Stimulated activated CD4-positive, alpha-beta T cell treated with anti-CD3 and anti-CD28 coated beads, Interleukin-15, amount 100 ng/mL, for 48 hours (primary cell): ENCODE data around the gene POU2F2.
A peak's percentile ranks its signal among the peaks of the same experiment; 100 is the strongest.

Source experiments
- DNase-seq, 2 donors: peaks; one replicate each; pipeline ENCODE4 v3.0.0-alpha.2; 2020; ENCODE audit warnings: low read depth in 2 of 2

POU2F2 gene

DNA sequence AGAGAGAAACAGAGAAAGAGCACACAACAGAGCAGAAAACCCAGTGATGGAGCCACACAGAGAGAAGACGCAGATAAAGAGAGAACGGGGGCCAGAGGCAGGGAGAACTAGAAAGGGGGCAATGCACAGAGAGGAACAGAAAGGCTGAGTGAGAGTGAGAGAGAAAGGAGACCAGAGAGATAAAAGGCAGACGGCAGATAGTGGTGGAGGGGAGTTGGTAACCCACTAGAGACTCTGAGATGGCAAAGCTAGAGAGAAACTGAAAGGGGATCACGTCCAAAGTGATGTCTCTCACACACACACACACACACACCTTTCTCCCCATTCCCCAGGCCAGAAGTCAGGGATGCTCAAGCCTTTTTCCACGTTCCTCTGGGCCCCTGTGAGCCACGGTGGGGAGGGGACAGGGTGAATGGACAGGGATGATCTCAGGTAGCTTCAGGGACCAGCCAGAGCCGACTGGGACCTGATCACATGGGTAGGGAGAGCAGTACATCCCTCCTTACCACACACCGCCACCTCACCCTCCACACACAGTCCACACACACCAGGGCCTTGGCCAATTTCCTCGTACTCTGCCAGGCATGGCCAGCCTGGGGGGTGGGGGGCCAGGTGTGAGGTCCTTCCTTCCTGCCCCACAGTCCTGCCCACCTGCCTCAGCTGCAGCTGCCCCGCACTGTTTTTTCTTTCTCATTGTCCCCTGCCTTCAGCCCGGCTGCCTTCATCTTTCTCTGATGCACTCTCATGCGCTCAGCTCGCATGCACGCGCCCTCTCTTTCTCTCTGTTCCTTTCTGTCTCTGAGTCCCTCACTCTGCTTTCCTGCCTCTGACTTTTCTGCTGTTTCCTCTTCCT lies 22.5 kb upstream of the POU2F2 start:
- DNase-seq, result no peak

DNA sequence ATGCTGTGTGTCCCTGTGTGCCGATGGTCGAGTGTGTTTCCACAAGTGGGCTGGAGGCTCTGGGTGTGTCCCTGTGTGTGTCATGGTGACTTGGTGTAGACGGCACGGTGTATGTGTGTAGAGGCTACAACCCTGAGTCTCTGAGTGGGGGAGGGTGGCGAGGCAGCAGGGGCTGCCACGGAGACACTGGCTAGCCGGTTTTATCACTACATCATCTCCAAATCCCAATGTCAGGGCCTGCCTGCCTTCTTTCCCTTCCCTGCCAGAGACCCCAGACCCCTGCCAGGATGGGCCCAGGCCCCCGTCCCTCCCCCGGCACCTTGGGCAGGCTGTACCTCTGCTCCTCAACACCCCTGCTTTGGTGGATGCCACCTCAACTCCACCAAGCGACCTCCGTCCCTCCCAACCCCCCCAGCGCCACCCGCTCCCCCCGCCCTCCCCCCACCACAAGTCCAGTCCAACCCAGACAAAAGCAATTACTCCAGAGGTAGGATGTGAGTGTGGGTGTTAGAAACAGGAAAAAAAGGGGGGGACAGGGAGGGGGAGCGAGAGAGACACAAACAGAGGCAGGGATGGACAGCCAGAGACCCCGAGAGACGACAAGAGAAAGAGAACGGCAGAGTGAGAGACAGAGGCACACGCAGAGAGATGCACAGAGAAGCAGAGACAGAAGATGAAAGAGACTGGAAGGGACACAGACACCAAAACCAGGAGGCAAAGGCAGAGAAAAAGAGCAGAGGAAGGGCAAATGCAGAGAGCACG lies 21.6 kb upstream of the POU2F2 start:
- no peak for DNase-seq

DNA sequence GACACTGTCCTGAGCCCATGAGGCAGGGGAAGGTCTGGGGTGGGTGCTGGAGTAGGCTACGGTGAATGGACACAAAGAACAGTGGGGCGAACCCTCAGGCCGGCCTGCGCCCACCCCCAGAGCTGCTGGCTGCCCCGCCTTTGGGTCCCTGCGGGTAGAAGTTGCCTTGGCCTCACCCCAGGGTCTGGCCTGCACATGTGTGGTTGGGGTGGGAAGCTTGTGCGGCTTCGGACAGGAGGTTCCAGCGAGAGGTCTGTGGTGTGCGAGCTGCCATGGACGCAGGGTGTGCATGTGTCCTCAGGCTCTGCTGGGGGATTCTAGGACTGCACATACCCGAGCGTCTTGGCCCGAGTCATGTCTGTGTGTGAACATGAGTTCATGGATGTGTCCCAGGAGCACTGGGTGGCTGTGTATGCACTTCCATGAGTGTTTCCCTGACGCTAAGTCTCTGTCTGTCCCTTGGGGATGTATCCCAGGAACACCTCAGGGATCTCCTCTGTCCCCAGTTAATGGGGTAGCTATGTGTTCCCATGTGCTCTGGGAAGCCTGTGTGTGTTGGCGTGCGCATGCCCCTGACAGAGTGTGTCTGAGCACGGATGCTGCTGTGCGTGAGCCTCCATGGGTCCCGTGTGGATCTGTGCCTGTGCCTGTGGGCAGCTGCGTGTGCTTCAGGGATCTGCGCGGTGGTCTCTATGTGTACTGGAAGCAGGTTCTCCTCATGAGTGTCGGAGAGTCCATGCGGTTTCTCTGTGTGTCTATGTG lies 20.8 kb upstream of the POU2F2 start:
- DNase-seq, result no peak

DNA sequence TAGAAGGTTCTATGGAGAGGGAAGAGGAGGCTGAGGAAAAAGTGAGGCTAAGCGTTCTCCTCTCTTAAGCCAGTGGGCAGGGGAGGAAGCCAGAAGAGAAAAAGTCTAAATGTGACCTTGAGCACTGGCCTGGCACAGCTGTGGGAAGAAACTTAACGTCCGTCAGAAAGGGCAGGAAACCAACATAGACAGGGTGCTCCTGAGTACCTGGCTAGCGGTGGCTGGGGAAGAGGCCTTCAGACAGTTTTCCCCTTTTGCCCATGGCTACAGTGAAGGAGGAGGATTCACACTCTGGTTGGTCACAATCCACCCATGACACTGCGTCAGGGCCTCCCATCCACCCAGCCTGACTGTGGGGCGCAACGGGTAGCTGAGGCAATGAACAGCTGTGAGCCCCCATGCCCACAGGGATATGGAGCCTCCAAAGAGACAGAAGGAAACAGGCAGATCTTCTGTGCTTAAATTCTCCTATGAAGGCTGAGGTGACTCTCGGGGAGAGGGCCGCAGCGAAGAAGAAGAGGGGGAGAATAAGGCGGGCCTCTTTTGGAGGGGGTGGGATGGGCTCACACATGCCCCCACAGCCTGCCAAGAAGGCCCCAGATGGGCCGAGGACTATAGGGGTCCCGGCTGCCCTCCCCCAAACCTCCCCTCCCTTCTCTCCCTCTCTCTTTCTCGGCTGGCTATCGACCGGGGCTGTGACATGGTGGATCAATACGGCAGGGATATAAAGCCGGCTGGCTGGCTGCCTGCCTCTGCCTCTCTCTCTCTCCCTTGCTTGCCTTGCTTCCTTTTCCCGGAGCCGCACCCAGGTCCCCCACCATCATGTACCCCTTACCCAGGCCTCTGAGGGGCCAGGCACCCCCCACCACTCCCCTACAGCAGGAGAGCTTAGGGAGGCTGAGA lies 19.8 kb upstream of the POU2F2 start:
- DNase-seq, result no peak

DNA sequence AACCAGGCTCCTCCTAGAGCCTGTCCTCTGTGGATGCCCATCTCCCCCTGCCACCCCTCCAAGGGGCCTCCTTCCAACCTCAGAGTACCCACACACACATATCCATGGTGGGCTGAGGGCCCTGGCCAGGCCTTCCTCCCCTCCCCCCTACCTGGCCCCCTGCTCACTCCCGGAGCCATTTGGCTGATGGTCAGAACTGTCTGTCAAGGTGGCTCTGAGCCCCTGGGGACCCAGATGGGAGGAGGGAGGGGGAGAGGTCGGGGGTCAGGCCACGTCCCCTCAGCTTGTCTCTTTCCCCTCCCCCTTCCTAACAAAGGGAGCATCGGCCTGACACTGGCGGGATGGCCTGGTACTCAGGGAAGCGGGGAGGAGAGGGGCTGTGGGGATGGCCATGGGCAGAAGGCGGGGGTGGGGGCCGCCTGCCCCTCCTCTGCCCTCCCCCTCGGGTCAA lies 18.7 kb upstream of the POU2F2 start:
- DNase-seq, result no peak

DNA sequence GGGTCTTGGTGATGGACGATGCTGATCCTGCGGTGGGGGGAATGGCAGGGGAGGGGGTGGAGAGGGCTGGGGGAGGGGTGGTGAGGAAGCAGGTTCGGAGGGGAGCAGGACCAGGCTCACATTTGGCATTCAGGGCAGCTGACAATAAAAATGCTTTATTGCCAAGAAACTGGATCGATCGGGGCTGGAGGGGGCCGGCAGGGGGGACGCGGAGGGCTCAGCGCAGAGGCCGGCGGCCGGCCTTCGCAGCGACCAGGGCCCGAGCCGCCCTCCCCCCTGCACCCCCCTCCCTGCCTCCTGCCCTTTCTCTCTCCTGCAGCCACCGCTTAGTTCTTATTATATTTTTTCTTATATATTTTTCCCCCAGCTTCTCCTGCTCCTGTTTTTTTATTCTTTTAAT lies 18.1 kb upstream of the POU2F2 start:
- no peak for DNase-seq

DNA sequence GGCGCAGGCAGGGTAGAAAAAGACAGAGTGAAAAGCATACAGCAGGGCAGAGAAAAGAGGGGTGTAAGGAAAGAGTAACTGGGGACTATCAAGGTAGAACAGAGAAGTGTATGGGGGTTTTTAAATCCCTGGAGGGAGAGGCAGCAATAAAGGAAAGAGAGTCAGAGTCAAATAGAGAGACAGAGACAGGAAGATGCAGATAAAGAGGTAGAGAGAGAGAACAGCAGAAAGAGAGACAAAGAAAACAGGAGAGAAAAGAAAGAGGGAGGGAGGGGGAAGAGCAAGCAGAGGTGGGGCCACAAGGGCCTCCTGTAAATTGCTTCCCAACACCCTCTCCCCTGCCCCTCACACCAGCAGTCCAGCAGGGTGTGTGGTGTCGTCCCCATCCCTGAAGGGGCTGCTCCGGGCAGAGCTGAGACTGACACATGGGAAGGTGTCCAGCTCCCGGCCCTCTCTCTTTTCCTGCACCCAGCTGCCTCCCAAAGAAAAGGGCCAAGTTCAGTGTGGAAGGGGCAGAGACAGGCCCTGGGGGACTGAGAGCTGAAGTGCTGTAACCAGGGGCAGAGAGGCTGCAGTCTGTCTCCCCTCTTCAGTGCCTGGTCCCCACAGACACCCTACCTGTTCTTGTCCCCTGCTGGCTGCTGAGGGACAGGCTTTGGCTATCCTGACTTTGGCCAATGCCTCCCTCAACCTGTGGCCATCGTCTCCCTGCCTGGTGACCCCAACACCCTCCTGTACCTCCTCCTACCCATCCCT lies 17.4 kb upstream of the POU2F2 start:
- DNase-seq, result no peak

DNA sequence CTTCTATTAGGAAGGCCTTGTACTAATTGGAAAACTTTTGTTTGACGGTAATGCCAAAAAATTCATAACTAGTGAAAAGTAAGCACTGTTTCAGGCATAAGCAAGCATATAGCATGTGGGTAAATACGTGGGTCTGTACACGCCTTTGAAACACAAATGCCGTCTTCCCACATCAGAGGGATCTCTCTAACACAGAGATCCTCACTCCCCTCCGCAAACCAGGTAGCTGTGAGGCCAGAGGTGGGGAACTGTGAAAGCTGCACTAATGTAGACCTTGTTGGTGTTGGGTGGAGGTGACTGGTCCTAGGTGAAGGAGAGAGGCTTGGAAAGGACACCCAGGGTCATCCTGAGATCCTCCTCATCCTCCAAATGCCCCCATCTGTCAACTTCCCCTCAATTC lies 16.0 kb upstream of the POU2F2 start:
- no peak for DNase-seq

DNA sequence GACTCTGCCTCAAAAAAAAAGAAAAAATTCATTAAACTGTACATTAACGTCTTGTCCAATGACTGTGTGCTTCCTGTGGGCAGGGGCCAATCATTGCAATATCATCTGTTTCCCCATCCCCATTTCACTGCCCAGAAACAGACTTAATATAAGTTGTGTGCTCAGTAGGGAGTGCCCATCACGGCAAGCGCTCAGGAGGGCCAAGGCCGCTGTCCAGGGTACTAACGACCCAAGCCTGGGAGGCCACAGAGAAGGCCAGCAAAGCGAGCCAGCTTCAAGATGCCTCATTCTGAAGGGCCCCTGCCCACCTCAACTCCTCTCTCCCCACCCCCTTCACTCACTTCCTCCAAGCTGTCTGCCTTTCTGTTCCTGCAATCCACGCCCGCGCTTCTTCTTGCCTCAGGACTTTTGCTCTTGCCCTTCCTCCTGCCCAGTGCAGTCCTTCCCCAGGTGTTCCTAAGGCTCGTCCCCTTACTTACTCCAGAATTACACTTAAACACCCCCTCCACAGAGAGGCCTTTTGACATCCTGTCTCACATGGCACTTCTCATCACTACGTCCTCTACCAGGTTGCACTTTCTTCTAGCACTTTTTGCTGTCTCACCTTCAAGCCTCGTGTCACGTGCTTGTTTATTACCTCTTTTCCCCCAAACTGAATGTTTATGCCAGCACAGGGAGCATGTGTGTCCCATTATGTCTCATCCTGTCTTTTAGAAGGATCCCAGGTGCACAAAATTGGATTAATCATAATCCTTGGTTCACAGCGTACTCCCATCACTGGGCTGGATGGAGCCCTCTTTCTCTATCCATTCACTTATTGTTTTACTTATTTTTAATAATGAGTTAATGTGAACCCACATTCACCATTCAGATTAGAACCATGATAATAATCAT lies 11.3 kb upstream of the POU2F2 start:
- no peak for DNase-seq

DNA sequence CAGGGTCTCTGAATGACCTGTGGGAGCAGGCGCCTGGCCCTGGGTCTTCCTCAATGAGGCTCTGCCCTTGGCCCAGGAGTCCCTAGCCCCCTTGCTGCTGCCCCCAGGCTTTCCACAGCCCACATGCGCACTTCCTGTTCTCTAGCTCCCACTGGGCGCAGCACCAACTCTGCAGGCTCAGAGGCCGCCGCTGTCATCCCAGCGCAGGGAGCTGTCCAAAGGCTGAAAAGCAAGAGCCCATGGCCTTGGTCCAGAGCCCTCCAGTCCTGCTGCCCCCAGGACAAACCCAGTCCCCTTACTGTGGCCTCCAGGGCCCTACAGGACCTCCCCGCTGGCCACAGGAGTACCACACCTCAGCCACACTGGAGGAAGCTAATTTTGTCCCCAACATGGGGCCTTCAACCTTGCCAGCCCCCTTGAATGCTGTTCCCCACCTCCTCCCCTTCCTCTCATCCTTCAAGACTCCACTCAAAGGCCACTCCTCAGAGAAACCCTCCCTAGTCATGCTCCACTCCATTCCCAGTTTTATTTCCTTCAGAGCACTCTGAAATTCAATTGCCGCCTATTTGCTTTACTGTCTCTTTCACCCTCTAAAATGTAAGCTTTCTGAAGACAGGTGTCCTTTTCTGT lies 8.0 kb upstream of the POU2F2 start:
- no peak for DNase-seq

DNA sequence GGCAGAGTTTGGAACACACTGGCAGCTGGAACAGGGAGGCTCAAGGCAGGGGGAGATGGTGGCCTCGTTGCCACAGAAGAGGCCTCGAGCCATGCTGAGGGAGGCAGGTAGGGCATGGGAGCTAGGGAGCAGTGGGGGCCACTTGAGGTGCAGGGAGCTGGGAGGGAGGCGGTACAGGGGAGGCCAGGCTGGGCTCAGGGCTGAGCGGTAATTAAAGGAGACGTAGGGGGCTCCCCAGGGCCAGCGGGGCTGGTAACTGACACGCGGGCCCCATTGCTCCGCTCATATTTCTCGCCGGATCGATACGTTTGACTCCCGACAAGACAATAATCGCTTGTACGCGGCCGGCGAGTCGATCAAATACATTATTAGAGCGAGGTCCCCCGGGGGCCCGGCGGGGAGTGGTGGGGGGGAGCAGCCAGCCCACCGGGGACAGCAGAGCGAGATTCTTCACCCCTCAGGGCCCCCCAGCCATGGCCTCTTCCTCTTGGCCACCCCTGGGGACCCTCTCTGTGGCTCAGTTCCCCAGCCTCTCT lies 2.4 kb upstream of the POU2F2 start:
- DNase-seq, result no peak

DNA sequence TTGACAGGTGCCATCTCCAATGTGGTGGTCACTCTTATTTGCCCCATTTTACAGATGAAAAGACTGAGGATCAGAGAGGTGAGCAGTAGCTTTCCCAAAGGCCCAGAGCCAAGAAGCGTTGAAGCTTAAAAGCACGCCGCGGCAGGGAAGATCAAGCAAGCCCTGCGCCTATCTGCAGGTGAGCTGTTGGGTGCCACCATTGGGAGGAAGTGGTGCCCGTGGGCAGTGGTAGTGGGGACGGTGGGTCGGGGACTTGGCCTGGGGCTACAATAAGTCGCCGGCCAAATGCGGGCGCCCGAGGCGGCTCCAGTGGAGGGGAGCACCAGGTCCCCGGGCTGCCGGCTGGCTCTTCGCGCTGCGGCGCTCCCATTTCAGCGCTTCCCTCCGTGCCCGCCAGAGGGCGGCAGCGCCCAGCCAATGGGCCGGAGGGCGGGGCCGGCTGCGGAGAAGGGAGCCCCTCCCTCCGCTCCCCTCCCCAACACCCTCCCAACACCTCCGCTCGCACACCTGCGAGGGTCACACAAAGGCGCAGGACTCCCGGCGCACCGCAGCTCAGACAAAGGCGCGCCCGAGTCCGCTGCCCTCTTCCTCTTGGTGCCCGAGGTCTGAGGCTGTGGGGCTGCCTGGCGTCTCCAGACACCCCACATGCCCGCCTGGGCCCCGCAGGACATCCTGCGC lies 744 bp upstream of the POU2F2 start:
- peak; percentile 58 to 79 for DNase-seq

DNA sequence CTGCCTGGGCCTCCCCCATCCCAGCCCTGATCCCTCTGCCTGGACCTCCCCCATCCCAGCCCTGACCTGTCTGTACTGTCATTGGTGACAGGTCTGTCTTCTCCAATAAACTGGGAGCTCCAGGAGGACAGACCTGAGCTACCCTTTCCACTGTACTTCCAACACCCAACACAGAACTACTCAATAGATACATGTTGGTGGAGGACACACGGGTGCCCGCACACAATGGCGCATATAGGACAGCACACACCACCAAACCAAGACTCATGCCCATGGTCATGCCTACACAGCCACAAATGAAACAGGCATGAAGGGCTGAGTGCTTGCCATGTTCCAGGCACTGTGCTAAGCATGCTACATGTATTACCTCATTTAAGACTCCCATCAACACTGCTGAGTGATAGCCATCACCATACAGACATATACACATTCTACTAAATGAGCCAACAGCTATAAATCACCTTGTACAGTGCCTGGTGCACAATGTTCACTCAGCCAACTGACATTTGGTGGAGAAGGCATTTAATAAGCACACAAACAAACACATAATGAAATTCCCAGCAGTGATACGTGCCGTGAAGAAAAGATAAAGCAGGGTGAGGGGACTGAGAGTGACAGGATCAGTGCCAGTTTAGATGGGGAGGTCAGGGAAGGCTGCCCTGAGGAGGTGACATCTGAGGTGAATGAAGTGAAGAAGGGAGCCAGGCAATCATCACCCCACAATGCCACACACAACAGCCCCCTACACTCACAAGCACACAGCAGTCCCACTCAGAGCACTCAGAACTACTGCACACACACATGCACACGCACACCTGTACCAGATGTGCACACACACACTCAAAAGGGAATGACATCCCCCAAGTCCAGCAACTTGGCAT lies 857 bp downstream of the POU2F2 start:
- DNase-seq, result no peak

DNA sequence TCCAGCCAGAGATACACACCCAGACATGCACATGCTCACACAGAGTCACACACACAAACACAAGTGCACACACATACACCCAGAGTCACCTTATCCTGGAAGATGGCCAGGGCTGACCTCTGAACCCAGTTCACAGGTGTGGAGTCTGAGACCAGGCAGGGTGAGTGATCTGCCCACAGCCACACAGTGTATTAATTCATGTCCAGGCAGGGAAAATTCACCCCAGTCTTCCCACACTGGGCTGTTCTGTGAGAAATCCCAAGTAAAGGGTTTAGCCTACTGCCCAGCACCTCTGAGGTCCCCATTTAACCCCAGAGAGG lies 2.0 kb downstream of the POU2F2 start:
- no peak for DNase-seq

DNA sequence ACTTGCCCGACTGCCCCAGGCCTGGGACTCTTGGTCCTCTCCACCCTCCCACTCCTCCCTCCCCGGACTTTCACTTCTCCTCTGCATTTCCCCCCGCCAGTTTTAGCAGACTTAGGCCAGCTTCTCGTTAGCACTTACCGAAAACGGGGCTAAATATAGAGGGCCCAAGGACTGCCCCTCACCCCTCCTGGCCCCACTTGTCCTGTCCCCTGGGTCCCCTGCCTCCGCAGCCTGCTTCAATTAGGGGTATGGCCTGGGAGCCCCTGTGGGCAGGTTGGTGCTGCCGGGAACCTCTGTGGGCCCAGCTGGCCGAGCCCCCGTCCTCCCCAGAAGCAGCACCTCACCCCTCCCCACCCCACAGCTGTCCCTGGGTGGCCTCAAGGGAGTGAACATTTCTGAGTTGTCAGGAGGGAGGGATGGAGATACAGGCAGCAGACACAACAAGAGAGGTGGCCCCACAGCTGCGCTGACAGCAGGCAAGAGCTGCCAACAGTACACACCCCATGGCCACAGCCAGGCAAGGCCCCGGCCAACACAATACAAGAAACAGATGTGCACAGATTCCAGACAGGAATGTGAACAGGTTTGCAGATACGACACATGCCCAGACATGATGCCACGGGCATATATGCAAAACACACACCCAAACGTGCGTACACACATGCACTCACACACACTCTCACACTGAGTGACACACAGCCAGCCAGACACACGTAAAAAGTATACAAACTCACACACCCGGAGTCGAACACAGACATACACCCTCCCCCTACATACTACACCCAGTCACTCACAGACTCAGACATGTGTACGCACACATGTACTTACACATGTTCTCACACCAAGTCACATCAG lies 2.6 kb downstream of the POU2F2 start:
- DNase-seq, result no peak

DNA sequence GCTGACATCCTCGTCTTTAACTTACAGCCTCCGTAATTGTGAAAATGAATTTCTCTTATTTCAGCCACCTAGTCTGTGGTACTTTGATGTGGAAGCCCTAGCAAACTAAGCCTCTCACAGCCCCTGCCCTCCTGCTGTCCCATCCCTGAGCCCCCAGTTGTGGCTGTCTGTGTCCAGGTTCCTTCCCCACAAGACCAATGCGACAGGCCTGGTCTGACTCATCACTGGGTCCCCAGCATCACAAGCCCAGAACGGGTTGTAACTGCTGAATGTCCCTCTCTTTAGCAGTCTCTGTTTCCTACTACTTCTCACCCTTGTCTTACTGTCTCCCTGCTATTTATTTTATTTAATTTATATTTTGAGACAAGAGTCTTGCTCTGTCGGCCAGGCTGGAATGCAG lies 5.7 kb downstream of the POU2F2 start:
- no peak for DNase-seq
